SK-N-DZ (cell line): Measurements from ENCODE around the gene CEBPB.

ENCODE experiments used
- DNase-seq: peaks from one replicate; pipeline ENCODE4 v3.0.0-alpha.2; 2015; ENCODE audit warnings: low spot score

Gene CEBPB

DNA sequence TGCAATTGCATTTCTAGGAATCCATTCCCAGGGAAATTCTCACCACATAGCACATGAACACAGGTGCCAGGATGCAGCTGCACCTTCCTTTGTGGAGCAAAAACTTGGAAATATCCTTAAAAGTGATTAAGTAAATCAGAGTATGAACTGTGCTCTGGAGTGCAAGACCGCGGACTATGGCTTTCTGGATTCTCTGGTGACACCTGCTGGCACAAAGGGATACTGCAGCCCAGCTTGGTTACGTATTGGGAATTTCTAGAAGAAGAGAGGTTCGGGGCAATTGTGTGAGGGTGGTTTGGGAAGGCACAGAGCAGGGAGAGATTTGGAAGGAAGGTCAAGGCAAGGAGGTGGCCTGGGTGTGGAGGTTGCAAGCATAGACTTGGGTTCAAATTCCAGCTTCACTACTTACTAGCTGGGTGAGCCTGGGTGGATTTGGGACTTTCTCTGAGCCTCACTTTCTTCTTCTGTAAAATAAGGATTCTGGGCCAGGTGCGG, 21.3 kb upstream of the CEBPB start:
- DNase-seq: peak; percentile 81

GRCh38 chr20:50170549-50171220, 19.9 kb upstream of the CEBPB start:
- no peak for DNase-seq

- DNase-seq: peak; percentile 98
Observed at GRCh38 chr20:50172347-50173013, 18.1 kb upstream of the CEBPB start.

DNA sequence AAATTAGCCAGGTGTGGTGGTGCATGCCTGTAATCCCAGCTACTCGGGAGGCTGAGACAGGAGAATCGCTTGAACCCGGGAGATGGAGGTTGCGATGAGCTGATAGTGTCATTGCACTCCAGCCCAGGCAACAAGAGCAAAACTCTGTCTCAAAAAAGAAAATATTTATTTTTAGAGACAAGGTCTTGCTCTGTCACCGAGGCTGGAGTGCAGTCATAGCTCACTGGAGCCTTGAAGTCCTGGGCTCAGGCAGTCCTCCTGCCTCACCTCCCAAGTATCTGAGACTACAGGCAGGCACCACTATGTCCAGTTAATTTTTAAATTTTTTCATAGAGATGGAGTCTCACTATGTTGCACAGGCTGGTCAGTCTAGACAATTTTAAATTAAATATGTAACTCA, 16.2 kb upstream of the CEBPB start:
- DNase-seq: no peak

- no peak for DNase-seq
Observed at GRCh38 chr20:50175938-50176933, 14.4 kb upstream of the CEBPB start.

DNA sequence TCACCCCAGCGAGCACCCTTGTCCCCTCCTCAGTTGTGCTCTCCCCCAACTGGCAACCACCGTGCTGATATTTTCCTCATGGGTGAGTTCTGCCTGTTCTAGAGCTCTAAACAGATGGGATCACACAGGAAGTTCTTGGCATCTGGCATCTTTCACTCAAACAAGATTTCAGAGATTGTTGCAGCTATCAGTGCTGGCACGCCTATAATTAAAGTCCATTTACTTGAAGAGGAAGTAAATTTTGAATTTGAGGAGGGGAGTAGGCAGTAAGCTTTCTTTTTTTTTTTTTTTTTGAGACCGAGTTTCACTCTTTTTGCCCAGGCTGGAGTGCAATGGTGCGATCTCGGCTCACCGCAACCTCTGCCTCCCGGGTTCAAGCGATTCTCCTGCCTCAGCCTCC, 12.0 kb upstream of the CEBPB start:
- peak; percentile 72 for DNase-seq

- DNase-seq: no peak
Observed at GRCh38 chr20:50181344-50181743, 9.3 kb upstream of the CEBPB start.

GRCh38 chr20:50182346-50182745, 8.3 kb upstream of the CEBPB start:
- DNase-seq: no peak

DNA sequence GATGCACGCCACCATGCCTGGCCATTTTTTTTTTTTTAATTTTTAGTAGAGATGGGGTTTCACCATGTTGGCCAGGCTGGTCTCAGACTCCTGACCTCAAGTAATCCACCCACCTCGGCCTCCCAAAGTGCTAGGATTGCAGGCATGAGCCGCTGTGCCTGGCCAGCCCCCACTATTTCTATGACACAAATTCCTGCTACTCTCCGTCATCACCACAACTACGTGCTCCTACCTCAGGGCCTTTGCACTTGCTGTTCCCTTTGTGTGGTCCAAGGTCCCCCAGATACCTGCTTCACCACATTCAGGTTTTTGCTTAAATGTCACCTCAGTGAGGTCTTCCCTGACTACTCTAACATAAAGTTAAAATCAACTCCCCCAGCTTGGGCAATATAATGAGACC, 5.2 kb upstream of the CEBPB start:
- no peak for DNase-seq

DNA sequence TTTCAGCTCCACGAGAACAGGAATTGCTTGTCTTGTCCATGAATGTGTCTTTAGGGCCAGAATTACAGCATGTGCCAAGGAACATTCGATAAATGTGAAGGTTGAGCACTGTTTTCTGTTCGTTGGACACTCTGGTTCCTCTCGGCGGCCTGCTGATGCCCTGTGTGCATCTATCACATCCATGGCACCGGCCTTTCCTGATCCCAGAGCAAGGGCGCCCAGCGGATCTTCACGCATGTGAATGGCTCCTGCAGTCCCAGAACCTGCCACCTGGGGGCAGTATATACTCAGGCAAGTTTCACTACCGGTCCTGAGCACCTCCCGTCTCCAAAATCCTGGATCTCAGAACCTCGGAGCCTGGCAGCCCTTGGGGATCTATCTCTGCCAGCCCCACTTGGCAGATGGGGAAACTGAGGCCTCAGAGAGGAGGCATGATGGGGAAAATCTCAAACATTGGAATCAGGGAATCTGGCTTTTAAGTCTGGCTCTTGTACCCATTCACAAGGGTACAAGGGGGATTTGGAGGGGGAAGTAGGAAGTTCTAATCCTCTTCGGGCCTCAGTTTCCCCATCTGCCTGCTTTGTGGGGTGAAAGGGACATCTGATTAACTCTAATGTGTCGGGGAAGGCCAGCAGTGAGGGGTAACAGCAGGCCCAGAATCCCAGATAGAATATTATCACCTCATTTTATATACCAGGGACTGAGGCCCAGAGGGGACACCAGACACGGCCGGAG, 4.3 kb upstream of the CEBPB start:
- peak; percentile 88 for DNase-seq

DNA sequence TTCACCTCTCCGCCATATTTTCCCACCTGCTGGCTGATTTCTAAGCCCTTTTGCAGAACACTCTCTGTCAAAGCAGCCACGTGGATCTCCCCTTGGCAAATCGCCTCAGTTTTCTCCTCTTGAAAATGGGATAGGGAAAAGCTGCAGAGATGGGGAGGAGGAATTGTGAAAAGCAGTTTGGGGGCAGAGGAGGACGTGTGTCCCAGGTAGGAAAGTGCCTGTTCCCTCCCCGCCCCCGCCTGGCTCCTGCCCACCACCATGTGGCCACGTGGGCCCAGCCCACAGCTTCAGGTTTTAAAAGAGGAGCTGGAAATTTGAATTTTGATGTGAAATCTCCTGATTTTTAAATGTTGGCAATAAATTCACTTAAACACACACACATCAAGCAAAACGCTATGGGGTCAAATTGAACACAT, 3.6 kb upstream of the CEBPB start:
- no peak for DNase-seq

DNA sequence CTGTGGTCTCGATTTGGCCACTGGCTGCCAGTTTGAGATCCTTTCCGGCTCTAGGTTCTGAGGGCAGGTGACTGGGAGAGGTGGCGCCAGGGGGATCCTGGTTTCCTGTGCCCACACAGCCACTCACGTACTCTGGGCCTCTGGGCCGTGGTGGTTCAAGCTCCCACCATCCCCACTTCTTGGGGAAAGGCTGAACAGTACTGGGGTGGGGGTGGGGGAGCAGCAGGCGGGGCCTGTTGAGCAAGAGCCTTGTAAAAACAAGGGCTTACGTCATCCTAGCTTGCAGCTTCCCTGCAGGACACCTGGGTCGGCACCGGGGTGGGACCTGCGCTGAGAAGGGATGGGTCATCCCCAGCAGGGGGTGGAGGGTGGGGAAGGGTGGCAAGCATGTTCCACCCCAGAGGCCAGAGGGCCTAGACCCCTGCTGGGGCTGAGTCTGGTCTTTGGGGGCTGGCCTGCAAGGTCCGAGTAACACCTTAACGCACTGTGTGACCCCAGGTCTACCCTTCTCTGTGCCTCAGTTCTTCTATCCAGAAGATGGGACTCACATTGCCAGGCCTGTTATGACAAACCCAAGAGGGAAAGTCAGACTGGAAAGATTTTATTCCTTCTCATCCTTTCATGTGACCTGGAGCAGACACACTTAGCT, 3.1 kb upstream of the CEBPB start:
- DNase-seq: no peak

DNA sequence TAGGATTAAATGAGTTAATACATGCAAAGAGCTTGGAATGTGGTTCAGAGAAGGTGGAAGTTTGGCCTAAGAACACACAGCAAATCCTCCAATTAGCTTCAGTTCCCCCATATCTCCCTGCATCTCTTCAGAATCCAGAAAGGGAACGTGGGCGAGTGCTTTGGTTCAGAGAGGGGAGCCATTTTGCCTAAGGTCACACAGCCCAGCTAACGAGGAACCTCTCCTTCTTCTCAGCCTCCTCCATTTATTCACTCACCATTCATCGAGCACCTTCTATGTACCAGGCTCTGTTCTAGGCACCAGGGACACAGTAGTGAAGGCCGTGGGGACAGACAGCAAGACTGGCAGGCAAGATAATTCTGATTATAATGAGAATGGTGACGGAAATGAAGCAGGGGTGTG, 2.3 kb upstream of the CEBPB start:
- no peak for DNase-seq

GRCh38 chr20:50188879-50189680, 1.6 kb upstream of the CEBPB start:
- no peak for DNase-seq

GRCh38 chr20:50189681-50190250, 864 bp upstream of the CEBPB start:
- no peak for DNase-seq

GRCh38 chr20:50191065-50191543, 474 bp downstream of the CEBPB start:
- DNase-seq: no peak

- DNase-seq: peak; percentile 81
Observed at GRCh38 chr20:50191544-50192363, 1.1 kb downstream of the CEBPB start.

DNA sequence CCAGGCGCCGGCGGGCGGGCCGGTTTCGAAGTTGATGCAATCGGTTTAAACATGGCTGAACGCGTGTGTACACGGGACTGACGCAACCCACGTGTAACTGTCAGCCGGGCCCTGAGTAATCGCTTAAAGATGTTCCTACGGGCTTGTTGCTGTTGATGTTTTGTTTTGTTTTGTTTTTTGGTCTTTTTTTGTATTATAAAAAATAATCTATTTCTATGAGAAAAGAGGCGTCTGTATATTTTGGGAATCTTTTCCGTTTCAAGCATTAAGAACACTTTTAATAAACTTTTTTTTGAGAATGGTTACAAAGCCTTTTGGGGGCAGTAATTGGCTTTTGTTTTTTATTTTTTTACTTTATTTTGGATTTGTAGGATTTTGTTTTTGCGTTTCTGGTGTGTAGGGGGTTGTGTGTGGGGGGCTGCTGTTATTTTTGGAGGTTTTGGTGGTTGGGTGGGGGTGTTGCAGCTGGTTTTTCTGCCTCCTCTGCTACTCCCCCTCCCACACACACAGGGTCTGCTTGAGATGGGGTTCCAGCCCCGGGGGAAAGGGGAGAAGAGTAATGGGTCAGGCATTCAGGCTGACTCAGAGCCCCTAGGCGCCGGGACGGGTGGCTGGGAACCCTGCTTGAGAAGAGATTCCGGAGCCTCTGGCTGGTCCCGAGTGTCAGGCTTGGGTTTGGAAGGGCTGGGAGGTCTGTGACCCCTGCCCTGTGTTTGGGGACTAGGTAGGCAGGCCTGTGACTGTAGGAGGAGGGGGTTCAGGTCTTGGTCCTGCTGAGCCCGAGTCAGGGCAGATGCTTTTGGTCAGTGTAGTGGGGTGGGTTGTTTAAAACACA, 2.0 kb downstream of the CEBPB start:
- peak; percentile 85 for DNase-seq
